PFSK-1 (cell line): ENCODE data around the gene DPYSL3.

ENCODE experiments used
- FOXP2 ChIP-seq: optimal IDR thresholded peaks from 2 replicates; pipeline ENCODE3; 2011; ENCODE audit warnings: borderline replicate concordance, control low read depth, inconsistent platforms; ENCODE audit not compliant: insufficient read depth; ENCODE audit errors: extremely low read length, extremely low read depth
- POLR2AphosphoS5 ChIP-seq: IDR thresholded peaks from 2 replicates; pipeline ENCODE4 v1.6.1; 2012; ENCODE audit warnings: low read depth, mild to moderate bottlenecking, control low read depth, low read length, moderate library complexity
- REST ChIP-seq, 2 experiments: IDR thresholded peaks; 2 replicates each; pipeline versions ENCODE4 v1.6.1 to v1.8.0; 2011 to 2012; ENCODE audit warnings: low read depth in 2 of 2, low read length in 2 of 2, control low read depth in 1 of 2, inconsistent platforms in 1 of 2, mild to moderate bottlenecking in 1 of 2, moderate library complexity in 1 of 2; ENCODE audit not compliant: insufficient read depth in 1 of 2
- SIN3A ChIP-seq: IDR thresholded peaks from 2 replicates; pipeline ENCODE4 v1.6.1; 2012; ENCODE audit warnings: mild to moderate bottlenecking, low read length, moderate library complexity, borderline replicate concordance; ENCODE audit not compliant: insufficient read depth
- TAF1 ChIP-seq: IDR thresholded peaks from 2 replicates; pipeline ENCODE4 v1.6.1; 2012; ENCODE audit warnings: low read length, control low read depth, borderline replicate concordance; ENCODE audit not compliant: insufficient read depth

DPYSL3 gene

GRCh38 chr5:147369742-147370374 is 140.0 kb downstream of the DPYSL3 start:
- TF ChIP-seq SIN3A (no peak), REST (IDR thresholded peaks at IDR 0.05; ENCODE audit: insufficient read depth in 1 of 2, low read depth in 2 of 2, low read length in 2 of 2) (no peak), POLR2AphosphoS5 (no peak), TAF1 (no peak), FOXP2 (no peak)

GRCh38 chr5:147361441-147362175 is 148.3 kb downstream of the DPYSL3 start:
- TF ChIP-seq POLR2AphosphoS5 (no peak), TAF1 (no peak), FOXP2 (no peak), SIN3A (no peak), REST (IDR thresholded peaks at IDR 0.05; ENCODE audit: insufficient read depth in 1 of 2, low read depth in 2 of 2, low read length in 2 of 2) (no peak)

- TF ChIP-seq POLR2AphosphoS5 (no peak), FOXP2 (no peak), REST (IDR thresholded peaks at IDR 0.05; ENCODE audit: insufficient read depth in 1 of 2, low read depth in 2 of 2, low read length in 2 of 2) (no peak), SIN3A (no peak), TAF1 (no peak)
Measured at GRCh38 chr5:147360816-147361215, 149.1 kb downstream of the DPYSL3 start.

- TF ChIP-seq FOXP2 (no peak), POLR2AphosphoS5 (no peak), TAF1 (no peak), SIN3A (no peak), REST (IDR thresholded peaks at IDR 0.05; ENCODE audit: insufficient read depth in 1 of 2, low read depth in 2 of 2, low read length in 2 of 2) (no peak)
Measured at GRCh38 chr5:147359581-147359980, 150.3 kb downstream of the DPYSL3 start.
